A549 (cell line): ENCODE measurements around the gene ZNF20. TPM values are rescaled to one million over a fixed set of nuclear protein-coding genes. Genes with fewer than 3 reads are reported as not detected.

Source experiments
- ATAC-seq, 2 experiments: fragments of 200-7000 bp in 1 of 2; fragments of >200 bp in 1 of 2; cut with Nextera tagmentation in 1 of 2; cut with Tn5 transposase in 1 of 2; 3 replicates each; pipeline versions ENCODE4 v1.8.0 to v1.9.1; 2018 to 2020; ENCODE audit warnings: mild to moderate bottlenecking in 1 of 2, moderate library complexity in 1 of 2
- CTCF ChIA-PET: fragments of 300-600 bp; sonication (Branson Sonifier 250); formaldehyde crosslinking; extraction: SDS; loops from one replicate; lab custom pipeline; 2021; ENCODE audit warnings: antibody characterized with exemption, inconsistent platforms; lab: Yijun Ruan, JAX
- POLR2A ChIA-PET: fragments of 350-600 bp; formaldehyde crosslinking; extraction: SDS; loops from one replicate; lab custom pipeline; 2021; ENCODE audit warnings: antibody characterized with exemption, inconsistent platforms; lab: Yijun Ruan, JAX
- DNase-seq, 2 experiments: peaks; one replicate each; pipeline versions ENCODE4 v3.0.0 to v3.0.0-alpha.2; 2011 to 2016; ENCODE audit warnings: low read depth in 1 of 2, low spot score in 1 of 2
- FAIRE-seq: peaks from 2 replicates; lab custom pipeline; 2011; peaks lifted over from hg19 to GRCh38; lab: Jason Lieb, UNC
- H3K27ac ChIP-seq, 2 experiments: fragments of >200 bp; sonication (Bioruptor Twin); formaldehyde crosslinking; 3 replicates each; pipeline ENCODE4 v1.5.1; 2016 to 2017
- H3K4me1 ChIP-seq: fragments of >200 bp; sonication (Bioruptor Twin); formaldehyde crosslinking; 3 replicates; pipeline ENCODE4 v1.6.1; 2016
- H3K4me2 ChIP-seq: fragments of >200 bp; sonication (Bioruptor Twin); formaldehyde crosslinking; 3 replicates; pipeline ENCODE4 v1.6.1; 2016
- H3K4me3 ChIP-seq: fragments of >200 bp; sonication (Bioruptor Twin); formaldehyde crosslinking; 3 replicates; pipeline ENCODE4 v1.5.1; 2016
- H3K9me3 ChIP-seq: fragments of >200 bp; sonication (Bioruptor Twin); formaldehyde crosslinking; 3 replicates; pipeline ENCODE4 v1.6.1; 2016
- BHLHE40 ChIP-seq: IDR thresholded peaks from 2 replicates; pipeline ENCODE4 v1.6.1; 2012; ENCODE audit warnings: low read depth, low read length, inconsistent platforms
- EHMT2 ChIP-seq: fragments of 200-600 bp; sonication (generic); IDR thresholded peaks from 2 replicates; pipeline ENCODE4 v1.6.1; 2016; ENCODE audit warnings: antibody characterized with exemption, low read depth, mild to moderate bottlenecking, moderate library complexity
- ESRRA ChIP-seq: fragments of 150-350 bp; IDR thresholded peaks from 2 replicates; pipeline ENCODE4 v1.6.1; 2014; ENCODE audit warnings: mild to moderate bottlenecking, low read length, borderline replicate concordance
- FOSB ChIP-seq: fragments of 250-450 bp; sonication (Bioruptor Pico); IDR thresholded peaks from 2 replicates; pipeline ENCODE4 v1.5.0; 2020; ENCODE audit warnings: mild to moderate bottlenecking, moderate library complexity
- HOXA7 ChIP-seq: fragments of 250-450 bp; sonication (Bioruptor Pico); IDR thresholded peaks from 2 replicates; pipeline ENCODE4 v1.5.0; 2020; ENCODE audit warnings: mild to moderate bottlenecking, moderate library complexity
- JUNB ChIP-seq: fragments of >200 bp; sonication (Bioruptor Twin); formaldehyde crosslinking; IDR thresholded peaks from 2 replicates; pipeline ENCODE4 v1.6.1; 2016
- KDM1A ChIP-seq: fragments of 200-600 bp; sonication (generic); IDR thresholded peaks from 2 replicates; pipeline ENCODE4 v1.6.1; 2016; ENCODE audit warnings: low read depth, mild to moderate bottlenecking
- MAFK ChIP-seq: fragments of 450-650 bp; IDR thresholded peaks from 2 replicates; pipeline ENCODE4 v1.6.1; 2014; ENCODE audit not compliant: partially characterized antibody
- MYC ChIP-seq: IDR thresholded peaks from 2 replicates; pipeline ENCODE4 v1.6.1; 2012; ENCODE audit warnings: mild to moderate bottlenecking, inconsistent platforms, low read length, improper control_type of control experiment, borderline replicate concordance
- RAD21 ChIP-seq, 2 experiments: fragments of >200 bp in 1 of 2; sonication (Bioruptor Twin) in 1 of 2; formaldehyde crosslinking in 1 of 2; IDR thresholded peaks in 1 of 2; conservative IDR thresholded peaks in 1 of 2; 2 replicates in 1 of 2; 3 replicates in 1 of 2; pipeline ENCODE4 v1.6.1; 2012 to 2018; ENCODE audit warnings: inconsistent platforms in 1 of 2
- RCOR1 ChIP-seq: fragments of 150-350 bp; IDR thresholded peaks from 2 replicates; pipeline ENCODE4 v1.6.1; 2014; ENCODE audit warnings: antibody characterized with exemption, low read length, low read depth
- SMC3 ChIP-seq: fragments of >200 bp; sonication (Bioruptor Twin); formaldehyde crosslinking; IDR thresholded peaks from 3 replicates; pipeline ENCODE4 v1.6.1; 2018; ENCODE audit warnings: inconsistent platforms
- ZC3H11A ChIP-seq: fragments of 450-650 bp; IDR thresholded peaks from 2 replicates; pipeline ENCODE4 v1.6.1; 2014; ENCODE audit warnings: antibody characterized with exemption, mild to moderate bottlenecking
- ZFP36 ChIP-seq: fragments of 450-650 bp; IDR thresholded peaks from 2 replicates; pipeline ENCODE4 v1.6.1; 2014; ENCODE audit warnings: borderline replicate concordance; ENCODE audit not compliant: partially characterized antibody
- ZNF302 ChIP-seq: fragments of 250-450 bp; sonication (Bioruptor Pico); IDR thresholded peaks from 2 replicates; pipeline ENCODE4 v1.9.0; 2021; ENCODE audit warnings: inconsistent platforms, mild to moderate bottlenecking, moderate library complexity
- ZSCAN20 ChIP-seq: fragments of 250-450 bp; sonication (Bioruptor Pico); IDR thresholded peaks from 2 replicates; pipeline ENCODE4 v1.8.0; 2022; ENCODE audit warnings: mild to moderate bottlenecking, moderate library complexity
- WGBS: methylation state at CpG from one replicate; pipeline ENCODE4 v1.1.6; 2017; ENCODE audit errors: missing lambda C conversion rate; 5-methylcytosine and 5-hydroxymethylcytosine counted together
- polyA plus RNA-seq, 4 experiments: library from polyadenylated mRNA; depleted of rRNA in 3 of 4; stranded (reverse); fragments of >200 nt; fragmentation: RNase III in 1 of 4; extraction: RNeasy Plus Mini Kit Qiagen cat#74134 plus additional on column Dnase treatment in 1 of 4; gene quantifications; 2 replicates in 3 of 4; 3 replicates in 1 of 4; pipeline ENCODE4 v1.2.3, GENCODE V29; 2011 to 2017
- TF ChIP-seq, protein P1 (sequence below): IDR thresholded peaks from 2 replicates; pipeline ENCODE4 v1.6.1; 2012
- TF ChIP-seq, protein P2 (sequence below): fragments of >200 bp; sonication (Bioruptor Twin); formaldehyde crosslinking; IDR thresholded peaks from 2 replicates; pipeline ENCODE4 v1.6.1; 2016
- TF ChIP-seq, protein P3 (sequence below): fragments of >200 bp; sonication (Bioruptor Twin); formaldehyde crosslinking; IDR thresholded peaks from 3 replicates; pipeline ENCODE4 v1.6.1; 2016
- TF ChIP-seq, protein P4 (sequence below): IDR thresholded peaks from 2 replicates; pipeline ENCODE4 v1.6.1; 2012; ENCODE audit warnings: low read depth, borderline replicate concordance
- TF ChIP-seq, protein P5 (sequence below): fragments of 450-650 bp; IDR thresholded peaks from 2 replicates; pipeline ENCODE4 v1.6.1; 2014; ENCODE audit warnings: antibody characterized with exemption
- TF ChIP-seq, protein P6 (sequence below): fragments of 150-350 bp; IDR thresholded peaks from 2 replicates; pipeline ENCODE4 v1.6.1; 2014; ENCODE audit warnings: low read depth, mild to moderate bottlenecking, low read length

The ZNF20 gene
- polyA plus RNA-seq, 2 of the 4 experiments (the other 2 are of a cell fraction): 0.34 to 0.37 TPM

DNA sequence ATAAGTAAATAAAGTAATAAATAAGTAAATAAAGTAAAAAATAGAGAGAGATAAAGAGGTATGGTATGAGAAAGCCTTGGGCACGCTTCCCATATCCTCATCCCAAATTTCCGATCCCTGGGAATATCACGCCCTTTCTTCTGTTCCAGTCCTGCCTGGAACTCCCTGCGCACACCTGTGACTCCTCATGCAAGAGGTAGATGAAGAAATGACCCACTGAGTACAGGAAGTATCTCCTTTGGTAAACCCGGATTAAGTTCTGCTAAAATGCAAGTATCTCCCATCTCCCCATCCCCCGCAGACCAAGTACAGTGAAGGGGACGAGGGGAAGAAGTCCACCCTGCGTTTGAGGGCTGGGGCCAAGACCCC, 22.3 kb upstream of the ZNF20 start:
- ChIA-PET CTCF (no interaction called here), POLR2A (interaction anchor here (0.7 kb wide), 1 partner anchor 11 kb away, joined by 3 read pairs; no protein-coding TSS in a partner anchor)
- Histone ChIP-seq H3K9me3 (peaks cover 3% of the 10 kb centered on the region; the same call in 1 of the 3 replicates), H3K4me1 (no peaks in the 10 kb centered on the region), H3K27ac (no peak overlapping the region; a peak in 1 of 6 replicates), H3K4me3 (peak overlapping the region; percentile 76), H3K4me2 (peak overlapping the region; percentile 48)
- TF ChIP-seq, protein P1, sequence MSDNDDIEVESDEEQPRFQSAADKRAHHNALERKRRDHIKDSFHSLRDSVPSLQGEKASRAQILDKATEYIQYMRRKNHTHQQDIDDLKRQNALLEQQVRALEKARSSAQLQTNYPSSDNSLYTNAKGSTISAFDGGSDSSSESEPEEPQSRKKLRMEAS: no peak
- TF ChIP-seq BHLHE40 (no peak), ZC3H11A (no peak)
- FAIRE-seq (no peak), DNase-seq (no peak), ATAC-seq (no peak)
- 7% methylated on average over 8 of the region's 8 CpGs for WGBS

DNA sequence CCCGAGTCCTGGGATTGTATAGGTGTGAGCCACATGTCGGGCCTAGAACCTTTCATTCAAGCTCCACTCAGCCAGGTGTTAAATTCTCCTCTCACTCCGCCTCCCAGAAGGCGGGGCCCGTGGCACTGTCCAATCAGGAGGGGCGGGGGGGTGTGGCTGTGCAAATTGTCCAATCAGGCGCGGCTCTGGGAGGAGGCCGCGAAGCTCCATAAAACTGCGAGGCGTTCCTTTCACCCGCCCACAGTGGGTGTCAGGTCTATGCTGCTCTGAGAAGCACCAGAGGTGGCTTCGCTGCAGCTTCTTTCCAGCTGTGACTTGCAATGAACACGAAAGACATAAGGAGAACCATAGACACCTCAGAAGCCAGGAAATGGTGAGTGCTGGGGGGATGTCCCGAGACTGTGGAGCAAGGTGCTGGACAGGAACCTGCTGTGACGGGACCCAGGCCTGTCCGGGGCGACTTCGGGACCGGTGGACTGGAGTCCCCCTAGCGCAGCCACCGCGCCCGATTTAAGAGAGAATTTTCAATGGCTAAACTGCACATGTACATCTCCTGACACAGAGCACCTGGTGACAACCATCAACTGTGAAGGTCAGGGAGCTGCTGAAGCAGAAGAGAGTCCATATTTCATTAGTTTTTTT, 19.7 kb upstream of the ZNF20 start:
- Histone ChIP-seq H3K4me3 (no peak overlapping the region), H3K9me3 (peaks cover 3% of the 10 kb centered on the region; the same call in 1 of the 3 replicates), H3K27ac (no peak overlapping the region), H3K4me2 (no peak overlapping the region), H3K4me1 (no peaks in the 10 kb centered on the region)
- ChIA-PET CTCF (interaction anchor here (0.6 kb wide), 1 partner anchor 217 kb away, joined by 3 read pairs; no protein-coding TSS in a partner anchor), POLR2A (no interaction called here)
- 58% methylated on average over 18 of the region's 25 CpGs for WGBS
- FAIRE-seq (no peak), ATAC-seq (no peak), DNase-seq (no peak)
- TF ChIP-seq ZNF302 (CRISPR knock-in tag): no peak
- TF ChIP-seq MYC: no peak
- TF ChIP-seq, protein P2, sequence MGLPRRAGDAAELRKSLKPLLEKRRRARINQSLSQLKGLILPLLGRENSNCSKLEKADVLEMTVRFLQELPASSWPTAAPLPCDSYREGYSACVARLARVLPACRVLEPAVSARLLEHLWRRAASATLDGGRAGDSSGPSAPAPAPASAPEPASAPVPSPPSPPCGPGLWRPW: no peak
- TF ChIP-seq, protein P3, sequence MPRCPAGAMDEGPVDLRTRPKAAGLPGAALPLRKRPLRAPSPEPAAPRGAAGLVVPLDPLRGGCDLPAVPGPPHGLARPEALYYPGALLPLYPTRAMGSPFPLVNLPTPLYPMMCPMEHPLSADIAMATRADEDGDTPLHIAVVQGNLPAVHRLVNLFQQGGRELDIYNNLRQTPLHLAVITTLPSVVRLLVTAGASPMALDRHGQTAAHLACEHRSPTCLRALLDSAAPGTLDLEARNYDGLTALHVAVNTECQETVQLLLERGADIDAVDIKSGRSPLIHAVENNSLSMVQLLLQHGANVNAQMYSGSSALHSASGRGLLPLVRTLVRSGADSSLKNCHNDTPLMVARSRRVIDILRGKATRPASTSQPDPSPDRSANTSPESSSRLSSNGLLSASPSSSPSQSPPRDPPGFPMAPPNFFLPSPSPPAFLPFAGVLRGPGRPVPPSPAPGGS: no peak
- TF ChIP-seq SMC3: no peak
- TF ChIP-seq RCOR1: no peak
- no peak for TF ChIP-seq EHMT2
- TF ChIP-seq RAD21 (conservative IDR thresholded peaks at IDR 0.05 in 1 of 2, IDR thresholded peaks at IDR 0.05 in 1 of 2): no peak

DNA sequence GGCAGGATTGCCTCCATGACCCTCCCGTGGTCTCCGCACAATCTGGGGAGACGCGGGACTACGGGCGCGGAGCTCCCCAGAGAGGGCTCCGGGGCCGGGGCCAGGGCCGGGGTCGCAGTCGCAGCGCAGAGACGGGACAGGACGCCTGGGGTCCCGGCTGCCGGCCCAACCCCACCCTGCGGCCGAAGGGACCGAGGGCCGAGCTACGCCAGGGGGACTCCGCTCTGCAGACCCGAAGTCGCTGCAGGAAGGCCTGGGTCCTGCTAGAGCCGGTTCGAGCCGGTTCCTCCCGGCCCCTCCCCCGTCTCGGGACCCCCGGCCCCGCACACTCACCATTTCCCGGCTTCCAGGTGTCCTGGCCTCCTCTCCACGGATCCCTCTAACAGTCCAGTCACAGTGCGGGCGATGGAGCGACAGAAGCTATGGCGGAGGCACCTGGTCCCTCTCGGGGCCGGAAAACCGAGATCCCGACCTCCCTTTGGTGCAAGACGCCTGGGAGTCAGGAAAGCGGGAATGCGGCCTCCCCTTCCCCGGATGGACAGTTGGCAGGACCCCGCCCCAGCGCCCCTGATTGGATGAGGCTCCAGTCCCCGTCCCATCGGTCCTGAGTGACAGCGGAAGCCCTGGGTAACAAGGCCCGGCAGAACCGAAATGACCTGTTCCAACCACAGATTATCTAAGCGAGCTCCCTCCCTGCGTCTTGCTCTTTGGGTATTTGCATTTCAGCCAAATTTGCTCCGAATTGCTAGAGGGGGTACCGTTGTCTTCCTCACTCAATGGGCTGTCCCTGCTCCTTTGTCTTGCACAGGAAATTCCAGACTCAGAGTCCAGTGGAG, 16.3 kb upstream of the ZNF20 start, which contains the start of gene ZNF625:
ZNF625 (minus strand) TSS at position 512 of the 836 bp plus-strand sequence; CDS start at position 336, 176 bp downstream.
- no peaks in the 10 kb centered on the region for H3K4me1 ChIP-seq
- H3K4me2 ChIP-seq: no peak within 1 kb of the TSS
- TF ChIP-seq MAFK (no peak), KDM1A (no peak), ZFP36 (no peak), HOXA7 (no peak)
- FAIRE-seq: no peak
- 47% methylated on average over 17 of the region's 58 CpGs for WGBS
- POLR2A ChIA-PET: no interaction called here
- no peak within 1 kb of the TSS for H3K4me3 ChIP-seq
- no peak for ATAC-seq
- H3K9me3 ChIP-seq: no peaks in the 10 kb centered on the region; the same call in 2 of the 3 replicates
- CTCF ChIA-PET: no interaction called here
- no peak within 1 kb of the TSS for H3K27ac ChIP-seq
- no peak for DNase-seq

DNA sequence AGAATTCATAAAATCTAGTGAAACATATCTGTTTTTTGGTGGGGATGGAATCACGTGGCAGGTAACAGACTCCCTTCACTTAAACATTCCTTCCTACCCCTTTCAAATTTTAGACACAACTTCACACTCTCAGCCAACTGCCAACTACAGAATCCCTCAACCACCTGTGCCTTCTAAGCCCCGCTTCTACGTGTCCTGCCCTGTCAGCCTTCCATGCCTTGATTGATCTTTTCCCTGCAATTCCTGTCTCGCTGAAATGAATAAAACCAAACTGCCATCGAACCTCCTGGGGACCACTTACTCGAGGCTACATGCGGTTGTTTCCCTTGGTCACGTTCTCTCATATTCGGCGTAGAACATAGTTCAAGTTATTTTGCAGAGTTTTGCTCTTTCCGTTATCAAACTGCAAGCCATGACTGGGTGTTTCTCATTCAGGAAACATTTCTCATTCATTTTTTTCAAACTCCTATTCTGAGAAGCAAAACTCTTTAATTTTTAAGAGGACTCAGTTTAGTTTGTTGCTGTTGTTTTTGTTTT, 15.2 kb upstream of the ZNF20 start:
- H3K4me3 ChIP-seq: no peak overlapping the region
- ATAC-seq (no peak), FAIRE-seq (no peak), DNase-seq (no peak)
- H3K4me2 ChIP-seq: no peak overlapping the region
- no peaks in the 10 kb centered on the region; the same call in 2 of the 3 replicates for H3K9me3 ChIP-seq
- WGBS: 53% methylated on average over 11 of the region's 11 CpGs
- CTCF ChIA-PET: no interaction called here
- POLR2A ChIA-PET: no interaction called here
- no peak overlapping the region for H3K27ac ChIP-seq
- H3K4me1 ChIP-seq: no peaks in the 10 kb centered on the region
- TF ChIP-seq, protein P4, sequence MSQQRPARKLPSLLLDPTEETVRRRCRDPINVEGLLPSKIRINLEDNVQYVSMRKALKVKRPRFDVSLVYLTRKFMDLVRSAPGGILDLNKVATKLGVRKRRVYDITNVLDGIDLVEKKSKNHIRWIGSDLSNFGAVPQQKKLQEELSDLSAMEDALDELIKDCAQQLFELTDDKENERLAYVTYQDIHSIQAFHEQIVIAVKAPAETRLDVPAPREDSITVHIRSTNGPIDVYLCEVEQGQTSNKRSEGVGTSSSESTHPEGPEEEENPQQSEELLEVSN: no peak
- TF ChIP-seq ESRRA: no peak
- no peak for TF ChIP-seq FOSB (CRISPR knock-in tag)
- TF ChIP-seq JUNB: no peak
- TF ChIP-seq ZSCAN20 (CRISPR knock-in tag): no peak
- TF ChIP-seq, protein P5, sequence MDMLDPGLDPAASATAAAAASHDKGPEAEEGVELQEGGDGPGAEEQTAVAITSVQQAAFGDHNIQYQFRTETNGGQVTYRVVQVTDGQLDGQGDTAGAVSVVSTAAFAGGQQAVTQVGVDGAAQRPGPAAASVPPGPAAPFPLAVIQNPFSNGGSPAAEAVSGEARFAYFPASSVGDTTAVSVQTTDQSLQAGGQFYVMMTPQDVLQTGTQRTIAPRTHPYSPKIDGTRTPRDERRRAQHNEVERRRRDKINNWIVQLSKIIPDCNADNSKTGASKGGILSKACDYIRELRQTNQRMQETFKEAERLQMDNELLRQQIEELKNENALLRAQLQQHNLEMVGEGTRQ: no peak
- TF ChIP-seq, protein P6, sequence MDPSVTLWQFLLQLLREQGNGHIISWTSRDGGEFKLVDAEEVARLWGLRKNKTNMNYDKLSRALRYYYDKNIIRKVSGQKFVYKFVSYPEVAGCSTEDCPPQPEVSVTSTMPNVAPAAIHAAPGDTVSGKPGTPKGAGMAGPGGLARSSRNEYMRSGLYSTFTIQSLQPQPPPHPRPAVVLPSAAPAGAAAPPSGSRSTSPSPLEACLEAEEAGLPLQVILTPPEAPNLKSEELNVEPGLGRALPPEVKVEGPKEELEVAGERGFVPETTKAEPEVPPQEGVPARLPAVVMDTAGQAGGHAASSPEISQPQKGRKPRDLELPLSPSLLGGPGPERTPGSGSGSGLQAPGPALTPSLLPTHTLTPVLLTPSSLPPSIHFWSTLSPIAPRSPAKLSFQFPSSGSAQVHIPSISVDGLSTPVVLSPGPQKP: no peak
